K562 (cell line): ENCODE data around the gene PSD2. TPM values are rescaled to one million over a fixed set of nuclear protein-coding genes. Genes with fewer than 3 reads are reported as not detected.

Experiments used
- HNRNPUL1 ChIP-seq: fragments of 200-400 bp; formaldehyde crosslinking; IDR thresholded peaks from 2 replicates; pipeline ENCODE4 v1.6.1; 2017; ENCODE audit warnings: low read length
- NONO ChIP-seq, 2 experiments: fragments of 200-400 bp in 1 of 2; fragments of 450-650 bp in 1 of 2; formaldehyde crosslinking in 1 of 2; IDR thresholded peaks; 2 replicates each; pipeline ENCODE4 v1.6.1; 2017; ENCODE audit warnings: low read depth in 2 of 2, mild to moderate bottlenecking in 2 of 2, moderate library complexity in 2 of 2, low read length in 1 of 2
- PCBP2 ChIP-seq: fragments of 200-400 bp; formaldehyde crosslinking; IDR thresholded peaks from 2 replicates; pipeline ENCODE4 v1.6.1; 2018; ENCODE audit warnings: low read length, low read depth, mild to moderate bottlenecking, moderate library complexity; ENCODE audit not compliant: poor library complexity, severe bottlenecking
- RBM34 ChIP-seq: fragments of 200-400 bp; formaldehyde crosslinking; IDR thresholded peaks from 2 replicates; pipeline ENCODE4 v1.6.1; 2018; ENCODE audit warnings: low read length, borderline replicate concordance; ENCODE audit not compliant: insufficient read depth
- TAF1 ChIP-seq: IDR thresholded peaks from 2 replicates; pipeline ENCODE4 v1.6.1; 2011; ENCODE audit warnings: mild to moderate bottlenecking, low read length, moderate library complexity; ENCODE audit not compliant: insufficient read depth, control insufficient read depth, severe bottlenecking; ENCODE audit errors: extremely low read depth
- polyA plus RNA-seq, 8 experiments: library from polyadenylated mRNA; depleted of rRNA in 4 of 8; stranded (reverse) in 5 of 8; unstranded in 3 of 8; fragments of >200 nt; fragmentation: Nextera tagmentation in 2 of 8; fragmentation: Illumina TruSeq in 1 of 8; extraction: Ambion mirVana in 2 of 8; extraction: Trizol in 1 of 8; gene quantifications; 2 replicates each; pipeline versions ENCODE4 v1.2.1 to v1.2.3, GENCODE V29; 2011 to 2014; ENCODE audit warnings: inconsistent platforms in 1 of 8, missing spikeins in 1 of 8
- total RNA-seq, 7 experiments: library from RNA; depleted of rRNA in 6 of 7; stranded (reverse); fragments of >200 nt in 6 of 7; fragmentation: Illumina TruSeq in 2 of 7; extraction: Trizol in 2 of 7; gene quantifications; 2 replicates each; pipeline versions ENCODE4 v1.2.1 to v1.2.3, GENCODE V29; 2011 to 2021; ENCODE audit warnings: low replicate concordance in 1 of 7
- TF ChIP-seq, protein P1 (sequence below): sonication (generic); formaldehyde crosslinking; IDR thresholded peaks from 2 replicates; pipeline ENCODE4 v1.8.0; 2023; ENCODE audit warnings: missing genetic modification reagents, mild to moderate bottlenecking, borderline replicate concordance

PSD2 gene
- total and polyA plus RNA-seq, 9 of the 15 experiments (the other 6 are each of a cell fraction or from before 2014, with no cell fraction given) = 0.01 to 0.09 (median 0.04) TPM; not detected in 4

DNA sequence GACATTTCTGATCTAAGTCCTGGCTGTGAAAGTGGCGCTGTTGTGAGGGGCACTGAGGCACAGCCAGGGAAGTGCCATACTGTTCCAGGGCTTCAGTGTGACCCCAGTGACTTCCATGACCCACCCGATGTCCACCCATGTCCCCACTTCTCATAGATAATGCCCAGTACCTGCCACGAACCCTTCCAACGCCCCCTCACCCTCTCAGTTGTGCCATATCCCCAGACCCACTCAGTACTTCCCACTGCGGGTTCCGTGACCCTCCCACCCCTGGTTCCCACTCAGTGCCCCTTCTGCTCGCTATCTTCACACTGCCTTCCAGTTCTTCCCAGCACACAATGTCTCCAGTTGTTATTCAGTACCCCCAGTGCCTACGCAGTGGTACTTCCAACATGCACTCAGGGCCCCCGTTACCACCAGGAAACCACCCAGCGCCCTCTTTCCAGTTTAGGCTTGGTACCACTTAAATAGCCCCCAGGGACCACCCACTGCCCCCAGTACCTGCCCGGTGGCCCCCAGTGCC, 30.7 kb upstream of the PSD2 start (continued):
- TF ChIP-seq, protein P1, sequence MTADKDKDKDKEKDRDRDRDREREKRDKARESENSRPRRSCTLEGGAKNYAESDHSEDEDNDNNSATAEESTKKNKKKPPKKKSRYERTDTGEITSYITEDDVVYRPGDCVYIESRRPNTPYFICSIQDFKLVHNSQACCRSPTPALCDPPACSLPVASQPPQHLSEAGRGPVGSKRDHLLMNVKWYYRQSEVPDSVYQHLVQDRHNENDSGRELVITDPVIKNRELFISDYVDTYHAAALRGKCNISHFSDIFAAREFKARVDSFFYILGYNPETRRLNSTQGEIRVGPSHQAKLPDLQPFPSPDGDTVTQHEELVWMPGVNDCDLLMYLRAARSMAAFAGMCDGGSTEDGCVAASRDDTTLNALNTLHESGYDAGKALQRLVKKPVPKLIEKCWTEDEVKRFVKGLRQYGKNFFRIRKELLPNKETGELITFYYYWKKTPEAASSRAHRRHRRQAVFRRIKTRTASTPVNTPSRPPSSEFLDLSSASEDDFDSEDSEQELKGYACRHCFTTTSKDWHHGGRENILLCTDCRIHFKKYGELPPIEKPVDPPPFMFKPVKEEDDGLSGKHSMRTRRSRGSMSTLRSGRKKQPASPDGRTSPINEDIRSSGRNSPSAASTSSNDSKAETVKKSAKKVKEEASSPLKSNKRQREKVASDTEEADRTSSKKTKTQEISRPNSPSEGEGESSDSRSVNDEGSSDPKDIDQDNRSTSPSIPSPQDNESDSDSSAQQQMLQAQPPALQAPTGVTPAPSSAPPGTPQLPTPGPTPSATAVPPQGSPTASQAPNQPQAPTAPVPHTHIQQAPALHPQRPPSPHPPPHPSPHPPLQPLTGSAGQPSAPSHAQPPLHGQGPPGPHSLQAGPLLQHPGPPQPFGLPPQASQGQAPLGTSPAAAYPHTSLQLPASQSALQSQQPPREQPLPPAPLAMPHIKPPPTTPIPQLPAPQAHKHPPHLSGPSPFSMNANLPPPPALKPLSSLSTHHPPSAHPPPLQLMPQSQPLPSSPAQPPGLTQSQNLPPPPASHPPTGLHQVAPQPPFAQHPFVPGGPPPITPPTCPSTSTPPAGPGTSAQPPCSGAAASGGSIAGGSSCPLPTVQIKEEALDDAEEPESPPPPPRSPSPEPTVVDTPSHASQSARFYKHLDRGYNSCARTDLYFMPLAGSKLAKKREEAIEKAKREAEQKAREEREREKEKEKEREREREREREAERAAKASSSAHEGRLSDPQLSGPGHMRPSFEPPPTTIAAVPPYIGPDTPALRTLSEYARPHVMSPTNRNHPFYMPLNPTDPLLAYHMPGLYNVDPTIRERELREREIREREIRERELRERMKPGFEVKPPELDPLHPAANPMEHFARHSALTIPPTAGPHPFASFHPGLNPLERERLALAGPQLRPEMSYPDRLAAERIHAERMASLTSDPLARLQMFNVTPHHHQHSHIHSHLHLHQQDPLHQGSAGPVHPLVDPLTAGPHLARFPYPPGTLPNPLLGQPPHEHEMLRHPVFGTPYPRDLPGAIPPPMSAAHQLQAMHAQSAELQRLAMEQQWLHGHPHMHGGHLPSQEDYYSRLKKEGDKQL (CRISPR knock-in tag) = no peak
- TF ChIP-seq HNRNPUL1 (no peak), NONO (IDR thresholded peaks at IDR 0.05; ENCODE audit: low read depth in 2 of 2, low read length in 1 of 2) (no peak), PCBP2 (no peak), TAF1 (no peak), RBM34 (no peak)
